ENCODE results near the gene TMBIM1. TPM values are rescaled to one million over a fixed set of nuclear protein-coding genes. Genes with fewer than 3 reads are reported as not detected.

TMBIM1 gene
- total RNA-seq, 1 experiment from 2014 or later = 91.0 TPM

GRCh38 chr2:218262237-218262600 lies 30.1 kb downstream of the TMBIM1 start:
- Histone ChIP-seq H3K79me2 (ENCODE audit: insufficient read depth, low read length) (no peaks in the 10 kb centered on the region), H3K36me3 (ENCODE audit: control insufficient read depth in 1 of 2, insufficient read depth in 2 of 2, low read length in 2 of 2) (peaks cover 9% of the 10 kb centered on the region in 2 experiments; a peak in 2 of 4 replicates), H3K9me2 (ENCODE audit: insufficient read depth) (no peaks in the 10 kb centered on the region), H4K20me1 (ENCODE audit: insufficient read depth) (no peaks in the 10 kb centered on the region), H3K4me3 (replicated peaks in 1 of 2; ENCODE audit: low read depth in 1 of 2, low read length in 2 of 2) (no peak overlapping the region), H3K27me3 (ENCODE audit: insufficient read depth, low read length) (no peaks in the 10 kb centered on the region), H3K9ac (ENCODE audit: low read length) (no peak overlapping the region), H3K9me3 (ENCODE audit: control insufficient read depth in 1 of 2, insufficient read depth in 1 of 2, low read depth in 1 of 2, low read length in 2 of 2) (no peaks in the 10 kb centered on the region), H3K4me2 (ENCODE audit: low read length) (no peak overlapping the region), H3K4me1 (ENCODE audit: control insufficient read depth in 1 of 2, insufficient read depth in 2 of 2, low read length in 2 of 2) (peaks cover 0 to 5% of the 10 kb centered on the region in 2 experiments; a peak in 1 of 4 replicates), H2AFZ (ENCODE audit: low read depth, low read length, poor library complexity, severe bottlenecking) (no peak overlapping the region), H3K27ac (ENCODE audit: low read depth, low read length) (no peak overlapping the region)
- ChIA-PET RAD21 (ENCODE audit: low non-redundant PET in 1 of 2, low total read pairs in 2 of 2, uncharacterized antibody in 2 of 2, unreplicated experiment in 2 of 2) (no interaction called here), POLR2A (no interaction called here), CTCF (interaction anchor here (0.9 kb wide), 1 partner anchor 9 kb away, joined by 3 read pairs; no protein-coding TSS in a partner anchor)
- DNase-seq (ENCODE audit: low read depth, low spot score) = no peak
- no peak for ATAC-seq
- BruUV-seq (replicated peaks) = no TSS peak
- intact Hi-C loops (cut with micrococcal nuclease) = no loop called here
- TF ChIP-seq ATF3 (IDR thresholded peaks at IDR 0.05) (no peak), POLR2AphosphoS5 (IDR thresholded peaks at IDR 0.05; ENCODE audit: low read depth, low read length) (no peak), POLR2A (IDR thresholded peaks at IDR 0.05; ENCODE audit: borderline replicate concordance, extremely low read depth, insufficient read depth, insufficient read length) (no peak), REST (IDR thresholded peaks at IDR 0.05; ENCODE audit: low read depth) (no peak), RAD21 (IDR thresholded peaks at IDR 0.05; ENCODE audit: low read depth) (no peak), TCF7L2 (IDR thresholded peaks at IDR 0.05; ENCODE audit: borderline replicate concordance, extremely low read depth, insufficient read depth, insufficient read length) (no peak), ZNF274 (IDR thresholded peaks at IDR 0.05; ENCODE audit: low read depth, low read length) (no peak), JUND (IDR thresholded peaks at IDR 0.05) (no peak), FOSL1 (IDR thresholded peaks at IDR 0.05; ENCODE audit: low read depth) (no peak)
- TF ChIP-seq, protein P1, sequence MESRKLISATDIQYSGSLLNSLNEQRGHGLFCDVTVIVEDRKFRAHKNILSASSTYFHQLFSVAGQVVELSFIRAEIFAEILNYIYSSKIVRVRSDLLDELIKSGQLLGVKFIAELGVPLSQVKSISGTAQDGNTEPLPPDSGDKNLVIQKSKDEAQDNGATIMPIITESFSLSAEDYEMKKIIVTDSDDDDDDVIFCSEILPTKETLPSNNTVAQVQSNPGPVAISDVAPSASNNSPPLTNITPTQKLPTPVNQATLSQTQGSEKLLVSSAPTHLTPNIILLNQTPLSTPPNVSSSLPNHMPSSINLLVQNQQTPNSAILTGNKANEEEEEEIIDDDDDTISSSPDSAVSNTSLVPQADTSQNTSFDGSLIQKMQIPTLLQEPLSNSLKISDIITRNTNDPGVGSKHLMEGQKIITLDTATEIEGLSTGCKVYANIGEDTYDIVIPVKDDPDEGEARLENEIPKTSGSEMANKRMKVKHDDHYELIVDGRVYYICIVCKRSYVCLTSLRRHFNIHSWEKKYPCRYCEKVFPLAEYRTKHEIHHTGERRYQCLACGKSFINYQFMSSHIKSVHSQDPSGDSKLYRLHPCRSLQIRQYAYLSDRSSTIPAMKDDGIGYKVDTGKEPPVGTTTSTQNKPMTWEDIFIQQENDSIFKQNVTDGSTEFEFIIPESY (IDR thresholded peaks at IDR 0.05; ENCODE audit: extremely low read depth, insufficient replicate concordance, low read length) = no peak
- TF ChIP-seq, protein P2, sequence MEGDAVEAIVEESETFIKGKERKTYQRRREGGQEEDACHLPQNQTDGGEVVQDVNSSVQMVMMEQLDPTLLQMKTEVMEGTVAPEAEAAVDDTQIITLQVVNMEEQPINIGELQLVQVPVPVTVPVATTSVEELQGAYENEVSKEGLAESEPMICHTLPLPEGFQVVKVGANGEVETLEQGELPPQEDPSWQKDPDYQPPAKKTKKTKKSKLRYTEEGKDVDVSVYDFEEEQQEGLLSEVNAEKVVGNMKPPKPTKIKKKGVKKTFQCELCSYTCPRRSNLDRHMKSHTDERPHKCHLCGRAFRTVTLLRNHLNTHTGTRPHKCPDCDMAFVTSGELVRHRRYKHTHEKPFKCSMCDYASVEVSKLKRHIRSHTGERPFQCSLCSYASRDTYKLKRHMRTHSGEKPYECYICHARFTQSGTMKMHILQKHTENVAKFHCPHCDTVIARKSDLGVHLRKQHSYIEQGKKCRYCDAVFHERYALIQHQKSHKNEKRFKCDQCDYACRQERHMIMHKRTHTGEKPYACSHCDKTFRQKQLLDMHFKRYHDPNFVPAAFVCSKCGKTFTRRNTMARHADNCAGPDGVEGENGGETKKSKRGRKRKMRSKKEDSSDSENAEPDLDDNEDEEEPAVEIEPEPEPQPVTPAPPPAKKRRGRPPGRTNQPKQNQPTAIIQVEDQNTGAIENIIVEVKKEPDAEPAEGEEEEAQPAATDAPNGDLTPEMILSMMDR (IDR thresholded peaks at IDR 0.05 in 2 of 3, conservative IDR thresholded peaks at IDR 0.05 in 1 of 3; ENCODE audit: borderline replicate concordance in 1 of 3, insufficient read depth in 1 of 3, low read depth in 2 of 3, low read length in 2 of 3) = no peak
